Measurements from ENCODE around the gene CD83.
A peak's percentile ranks its signal among the peaks of the same experiment; 100 is the strongest.
"Not testable (repeated sequence)": the region's sequence is repeated elsewhere in the genome, so short reads cannot be mapped to it uniquely, and the experiment has no call there.

The CD83 gene

DNA sequence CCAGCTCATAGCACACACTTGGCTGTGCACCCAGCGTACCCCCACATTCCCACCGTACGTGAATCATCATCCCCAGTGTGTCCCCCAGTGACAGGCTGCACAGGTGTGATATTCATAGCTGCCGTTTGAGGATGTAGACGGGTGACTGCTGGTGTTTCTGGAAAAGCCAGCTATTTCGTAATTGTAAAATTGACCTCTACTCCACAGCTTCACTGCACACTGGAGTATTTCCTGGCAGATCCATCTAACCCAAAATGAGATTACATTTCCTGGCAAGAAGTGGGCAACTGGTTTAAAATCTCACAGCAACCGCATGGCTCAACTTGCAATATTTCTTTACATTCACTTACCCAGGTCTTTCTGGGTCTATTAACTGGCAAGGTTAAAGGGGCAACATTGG is 30.3 kb downstream of the CD83 start:
- DNase-seq (ENCODE audit: low spot score), result no peak

- no peak for DNase-seq (ENCODE audit: low spot score)
Measured at GRCh38 chr6:14148471-14148870, 30.9 kb downstream of the CD83 start.

DNA sequence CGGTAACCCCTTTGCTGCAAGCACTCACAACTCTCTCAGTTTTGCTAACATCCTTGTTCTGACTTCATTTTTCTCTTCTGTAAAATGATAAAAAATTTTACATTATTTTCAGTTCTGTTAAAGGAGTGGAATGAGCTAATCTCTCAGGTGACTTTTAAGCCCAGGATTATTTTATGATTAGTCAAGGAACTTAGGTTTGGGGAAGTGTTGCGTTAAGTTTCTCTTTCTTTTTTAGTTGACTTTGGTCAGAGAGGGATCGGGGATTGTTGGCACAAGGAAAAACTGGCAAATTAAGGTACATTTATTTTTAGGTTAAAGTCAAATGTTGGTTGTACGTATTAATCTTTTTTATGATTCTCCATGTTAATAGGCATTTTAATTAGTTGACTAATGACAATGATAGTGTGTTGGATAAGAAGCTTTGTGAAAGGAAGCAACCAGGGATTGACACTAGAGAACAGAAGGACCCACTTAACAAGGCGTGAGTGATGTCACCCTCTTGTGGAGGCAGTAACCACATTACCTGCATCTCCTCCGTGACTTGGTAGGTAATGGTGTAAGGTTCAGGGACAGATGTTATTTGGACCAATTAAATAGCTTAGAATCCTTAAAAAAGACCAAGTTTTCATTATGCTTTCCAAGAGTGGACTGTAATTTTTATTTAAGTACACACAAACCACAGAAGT is 31.6 kb downstream of the CD83 start:
- no peak for DNase-seq (ENCODE audit: low spot score)

- DNase-seq (ENCODE audit: low spot score), result no peak
Measured at GRCh38 chr6:14149739-14150130, 32.2 kb downstream of the CD83 start.

DNA sequence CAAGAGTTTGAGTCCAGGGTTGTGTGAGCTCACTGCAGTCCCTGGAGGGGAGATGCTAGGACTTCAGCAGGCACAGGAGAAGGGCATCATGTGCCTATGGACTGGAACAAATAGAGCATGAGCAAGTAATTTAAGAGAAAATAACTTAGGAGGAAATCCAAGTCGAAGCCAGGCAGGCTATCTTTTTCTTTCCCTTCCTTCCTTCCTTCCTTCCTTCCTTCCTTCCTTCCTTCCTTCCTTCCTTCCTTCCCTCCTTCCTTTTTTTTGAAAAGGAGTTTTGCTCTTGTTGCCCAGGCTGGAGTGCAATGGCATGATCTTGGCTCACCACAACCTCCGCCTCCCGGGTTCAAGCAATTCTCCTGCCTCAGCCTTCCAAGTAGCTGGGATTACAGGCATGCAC is 33.7 kb downstream of the CD83 start:
- DNase-seq (ENCODE audit: low spot score), result not testable (repeated sequence)

GRCh38 chr6:14151773-14152172 is 34.2 kb downstream of the CD83 start:
- DNase-seq (ENCODE audit: low spot score), result no peak

DNA sequence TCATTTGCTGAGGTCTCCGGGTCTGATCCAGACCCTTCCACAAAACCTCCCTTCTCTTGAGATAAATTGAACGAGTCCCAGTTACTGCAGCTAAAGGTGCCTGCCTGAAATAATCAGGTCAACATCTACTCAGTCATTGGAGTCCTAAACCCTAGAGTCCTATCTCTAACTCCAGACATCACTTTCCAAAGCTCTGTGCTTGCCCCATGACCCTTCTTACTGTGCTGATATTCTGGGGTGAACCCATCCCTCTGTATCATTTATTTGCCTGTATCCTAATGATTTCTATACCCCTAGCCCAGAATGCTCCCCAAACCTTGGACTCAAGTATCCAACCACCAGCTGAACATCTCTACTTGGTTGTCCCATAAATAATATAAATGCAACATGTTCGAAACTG is 35.7 kb downstream of the CD83 start:
- no peak for DNase-seq (ENCODE audit: low spot score)

DNA sequence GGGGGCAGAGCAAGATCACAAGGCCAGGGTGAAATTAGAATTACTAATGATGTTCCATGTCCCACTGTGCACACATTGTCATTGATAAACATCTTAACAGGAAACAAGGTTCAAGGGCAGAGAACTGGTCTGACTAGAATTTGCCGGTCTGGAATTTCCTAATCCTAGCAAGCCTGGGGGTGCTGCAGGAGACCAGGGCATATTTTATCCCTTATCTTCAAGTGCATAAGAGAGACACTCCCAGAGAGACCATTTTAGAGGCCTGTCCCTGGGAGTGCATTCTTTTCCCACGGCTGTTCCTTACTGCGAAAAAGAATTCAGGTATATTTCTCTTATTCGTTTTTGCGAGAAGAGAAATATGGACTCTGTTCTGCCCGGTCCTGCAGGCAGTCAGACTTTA is 41.5 kb downstream of the CD83 start:
- DNase-seq (ENCODE audit: low spot score), result no peak

DNA sequence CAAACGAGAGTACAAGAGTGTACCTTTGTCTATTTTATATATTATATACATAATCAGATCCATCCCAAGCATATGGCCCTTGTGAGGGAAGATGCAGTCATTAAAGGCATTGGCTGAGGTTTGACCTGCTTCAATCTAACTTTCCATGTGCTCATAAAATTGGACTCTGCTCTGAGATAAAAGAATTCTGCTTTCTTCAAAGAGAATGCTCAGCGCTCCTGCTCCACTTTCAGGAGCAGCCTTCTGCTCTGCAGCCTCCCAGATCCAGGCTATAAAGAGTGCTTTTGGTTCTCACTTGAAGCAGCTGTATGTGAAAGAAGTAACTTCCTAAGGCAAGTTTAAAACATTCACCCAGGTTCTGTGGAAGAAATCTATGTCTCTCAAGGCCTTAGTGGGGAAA is 45.3 kb downstream of the CD83 start:
- DNase-seq (ENCODE audit: low spot score), result no peak

DNA sequence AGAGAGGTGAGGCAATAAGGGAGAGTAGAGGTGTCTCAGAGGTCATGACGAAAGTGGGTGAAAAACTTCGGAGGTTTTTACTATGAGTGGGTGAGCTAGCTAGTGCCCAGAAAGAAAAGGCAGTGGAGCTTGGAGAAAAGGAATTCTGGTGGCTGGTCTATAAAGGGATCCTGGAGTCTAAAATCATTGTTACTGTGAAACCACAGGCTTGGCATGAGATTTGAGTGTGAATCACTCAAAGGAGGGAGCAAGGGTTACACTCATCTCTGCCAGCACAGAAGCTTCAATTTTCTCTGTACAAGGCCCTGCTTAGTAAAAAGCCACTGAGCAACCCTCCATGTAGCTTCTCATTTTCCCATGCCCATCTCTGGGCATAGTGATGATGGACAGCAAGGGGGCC is 47.5 kb downstream of the CD83 start:
- peak; percentile 15 for DNase-seq (ENCODE audit: low spot score)

GRCh38 chr6:14166839-14167238 is 49.3 kb downstream of the CD83 start:
- no peak for DNase-seq (ENCODE audit: low spot score)

DNA sequence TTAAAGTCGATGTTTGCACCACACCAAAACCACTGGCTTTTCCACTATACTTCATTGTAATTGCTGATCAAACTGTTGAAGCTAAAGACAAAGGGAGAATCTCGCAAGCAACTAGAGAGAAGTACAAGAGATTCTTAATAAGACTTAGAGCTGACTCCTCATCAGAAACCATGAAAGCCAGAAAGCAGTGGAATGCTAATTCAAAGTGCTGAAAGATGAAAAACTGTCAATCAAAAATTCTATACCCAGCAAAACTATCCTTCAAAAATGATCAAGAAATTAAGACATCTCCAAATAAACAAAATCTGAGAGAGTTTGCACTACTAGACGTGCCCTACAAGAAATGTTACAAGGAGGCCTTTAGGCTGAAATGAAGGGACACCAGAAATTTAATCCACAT is 52.6 kb downstream of the CD83 start:
- DNase-seq (ENCODE audit: low spot score), result no peak

DNA sequence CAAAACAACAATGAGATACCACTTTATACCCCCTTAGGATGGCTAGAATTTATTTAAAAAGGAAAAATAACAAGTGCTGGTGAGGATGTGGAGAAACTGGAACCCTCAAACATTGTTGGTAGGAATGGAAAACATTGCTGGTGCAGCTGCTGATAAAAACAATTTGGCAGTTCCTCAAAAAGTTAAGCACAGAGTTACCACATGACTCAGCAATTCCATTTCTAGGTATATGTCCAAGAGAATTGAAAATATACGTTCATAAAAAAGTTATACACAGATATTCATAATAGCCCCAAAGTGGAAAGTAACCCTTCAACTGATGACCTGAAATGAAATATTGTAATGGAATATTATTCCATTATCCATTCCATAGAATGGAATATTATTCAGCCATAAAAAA is 55.0 kb downstream of the CD83 start:
- DNase-seq (ENCODE audit: low spot score), result no peak

DNA sequence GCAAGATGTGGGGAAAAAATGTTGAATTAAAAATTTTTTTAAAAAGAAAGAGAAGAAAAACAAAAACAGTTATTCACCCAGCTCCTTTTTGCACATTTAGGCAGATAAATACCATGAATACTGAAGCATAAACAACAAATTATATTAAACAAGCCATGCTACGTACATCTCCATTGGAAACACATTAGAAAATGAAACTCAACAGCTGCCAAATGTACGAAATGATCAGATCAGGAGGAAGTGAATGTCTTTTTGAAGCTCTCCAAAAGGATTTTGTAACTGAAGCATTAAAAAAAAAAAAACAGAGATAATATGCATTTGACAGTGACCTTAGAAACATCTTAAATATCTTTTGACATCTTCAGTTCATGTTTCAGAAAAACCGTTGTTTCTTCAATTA is 56.7 kb downstream of the CD83 start:
- DNase-seq (ENCODE audit: low spot score), result no peak

DNA sequence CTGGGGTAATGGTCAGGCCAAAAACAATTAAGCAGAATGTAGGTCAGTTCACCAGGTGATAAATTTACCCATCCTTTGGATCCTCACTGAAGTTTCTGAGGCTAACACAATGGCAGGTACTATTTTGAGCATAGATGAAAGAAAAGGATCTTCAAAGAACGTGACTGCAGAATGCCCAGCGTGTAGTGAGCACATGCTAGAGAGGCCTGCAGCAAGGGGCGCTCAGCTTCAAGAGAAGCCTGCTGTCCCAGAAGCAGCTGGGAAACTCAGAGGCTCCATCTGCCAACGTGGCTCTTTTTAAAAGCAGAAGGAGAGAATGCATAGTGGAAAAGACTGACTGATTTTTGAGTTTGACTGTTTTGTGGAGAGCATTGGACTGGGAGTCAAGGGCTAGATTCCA is 57.4 kb downstream of the CD83 start:
- no peak for DNase-seq (ENCODE audit: low spot score)

- DNase-seq (ENCODE audit: low spot score), result no peak
Measured at GRCh38 chr6:14176429-14176828, 58.9 kb downstream of the CD83 start.

- no peak for DNase-seq (ENCODE audit: low spot score)
Measured at GRCh38 chr6:14177413-14178082, 60.0 kb downstream of the CD83 start.

DNA sequence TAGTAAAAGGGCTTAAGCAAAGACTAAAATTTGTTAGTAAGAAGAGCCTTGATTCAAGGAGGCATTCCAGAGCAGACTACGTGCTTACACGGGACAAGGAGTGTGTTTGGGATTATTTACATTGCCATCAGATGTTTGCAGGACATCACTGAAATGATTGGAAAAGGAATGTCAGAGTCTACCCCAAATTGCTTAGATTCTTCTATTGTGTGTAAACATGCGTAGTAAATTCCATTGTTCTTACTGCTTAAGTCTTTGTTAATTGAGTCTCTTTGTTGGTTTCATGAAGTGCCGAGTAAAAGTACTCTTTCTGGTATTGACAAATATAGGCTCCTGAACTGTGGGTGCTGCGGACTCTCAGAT is 60.5 kb downstream of the CD83 start:
- DNase-seq (ENCODE audit: low spot score), result no peak

DNA sequence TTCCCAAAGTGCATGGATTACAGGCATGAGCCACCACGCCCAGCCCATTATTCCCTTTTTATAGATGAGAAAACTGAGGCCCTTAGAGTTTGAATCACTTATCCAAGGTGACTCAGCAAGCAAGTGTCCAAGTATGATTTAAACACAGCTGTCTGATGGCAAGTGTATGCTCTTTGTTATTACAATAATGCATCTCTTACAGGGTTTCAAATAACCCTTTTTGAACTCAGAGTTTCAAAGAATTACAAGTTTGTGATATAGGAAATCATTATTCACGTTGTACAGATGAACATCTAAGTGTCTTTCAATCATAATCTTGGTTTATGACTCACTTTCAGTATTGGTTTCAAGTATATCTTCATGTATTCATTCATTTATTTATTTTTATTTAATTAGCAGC is 63.0 kb downstream of the CD83 start:
- DNase-seq (ENCODE audit: low spot score), result no peak

DNA sequence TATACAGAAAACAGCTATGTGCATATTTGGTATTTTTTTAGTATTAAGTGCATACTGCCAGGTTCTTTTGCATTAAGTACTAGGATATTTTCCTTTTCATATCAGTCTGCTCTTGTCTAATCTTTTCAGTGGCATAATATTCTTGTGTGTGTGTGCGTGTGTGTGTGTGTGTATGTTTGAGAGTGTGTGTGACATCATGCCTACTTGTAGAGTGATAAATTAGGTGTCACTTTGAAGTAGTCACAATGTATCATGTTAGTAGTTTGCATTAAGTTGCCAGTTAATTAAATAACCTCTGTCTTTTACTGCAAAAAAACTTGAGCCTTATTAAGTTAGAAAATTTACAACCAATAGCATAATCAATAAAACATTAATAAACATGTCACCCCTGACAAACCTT is 65.3 kb downstream of the CD83 start:
- DNase-seq (ENCODE audit: low spot score), result no peak
